ENCODE measurements around the gene PLXNA4. TPM values are rescaled to one million over a fixed set of nuclear protein-coding genes. Genes with fewer than 3 reads are reported as not detected.

PLXNA4 gene
- total and polyA plus RNA-seq, 2 donors from 2014 or later: 0.17 to 3.5 TPM

DNA sequence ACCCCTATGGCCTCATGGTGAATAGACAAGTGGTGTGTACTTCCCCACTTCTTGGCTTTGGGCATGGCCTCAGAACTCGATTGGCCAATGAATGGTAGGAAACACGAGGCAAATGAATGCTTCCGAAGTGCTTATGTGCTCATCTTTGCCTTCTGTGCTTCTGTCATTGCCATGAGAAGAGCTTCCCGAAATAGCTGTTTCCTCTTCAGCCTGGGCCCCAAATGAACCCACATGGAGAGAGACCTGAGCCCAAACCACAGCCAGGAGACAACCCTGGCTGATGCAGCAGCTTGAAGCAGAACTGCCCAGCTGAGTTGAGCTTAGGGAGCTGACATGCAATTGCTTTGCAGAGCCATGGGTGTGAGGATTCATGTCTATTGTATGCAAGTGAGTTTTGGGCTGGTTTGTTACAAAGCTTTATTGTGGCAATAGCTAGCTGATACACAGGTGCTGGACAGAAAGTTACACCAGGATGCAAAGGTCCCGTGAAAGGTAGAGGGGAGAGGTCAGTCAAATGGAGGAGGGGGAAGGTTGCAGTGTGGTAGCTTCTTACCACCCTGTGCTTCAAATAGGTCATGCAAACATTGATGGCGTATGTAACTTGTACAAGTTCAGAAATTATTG is 328.2 kb downstream of the PLXNA4 start:
- Histone ChIP-seq H3K27ac (ENCODE audit: low read depth in 2 of 2, low read length in 2 of 2) (no peak overlapping the region), H3K9me3 (ENCODE audit: control insufficient read depth in 2 of 3, insufficient read depth in 1 of 3, low read length in 3 of 3) (peaks cover 0 to 5% (median 0%) of the 10 kb centered on the region in 3 donors), H3K36me3 (ENCODE audit: control insufficient read depth in 2 of 3, insufficient read depth in 3 of 3, low read length in 3 of 3) (no peaks in the 10 kb centered on the region), H3K27me3 (ENCODE audit: control insufficient read depth, insufficient read depth, low read length) (no peaks in the 10 kb centered on the region), H3K9ac (ENCODE audit: low read length in 3 of 3) (no peak overlapping the region), H3K4me3 (ENCODE audit: low read length in 3 of 3) (no peak overlapping the region), H3K4me1 (ENCODE audit: control insufficient read depth in 2 of 3, insufficient read depth in 2 of 3, low read depth in 1 of 3, low read length in 3 of 3) (peaks cover 0 to 6% (median 3%) of the 10 kb centered on the region in 3 donors)
- DNase-seq (no peak), FAIRE-seq (no peak)
- TF ChIP-seq, protein P1, sequence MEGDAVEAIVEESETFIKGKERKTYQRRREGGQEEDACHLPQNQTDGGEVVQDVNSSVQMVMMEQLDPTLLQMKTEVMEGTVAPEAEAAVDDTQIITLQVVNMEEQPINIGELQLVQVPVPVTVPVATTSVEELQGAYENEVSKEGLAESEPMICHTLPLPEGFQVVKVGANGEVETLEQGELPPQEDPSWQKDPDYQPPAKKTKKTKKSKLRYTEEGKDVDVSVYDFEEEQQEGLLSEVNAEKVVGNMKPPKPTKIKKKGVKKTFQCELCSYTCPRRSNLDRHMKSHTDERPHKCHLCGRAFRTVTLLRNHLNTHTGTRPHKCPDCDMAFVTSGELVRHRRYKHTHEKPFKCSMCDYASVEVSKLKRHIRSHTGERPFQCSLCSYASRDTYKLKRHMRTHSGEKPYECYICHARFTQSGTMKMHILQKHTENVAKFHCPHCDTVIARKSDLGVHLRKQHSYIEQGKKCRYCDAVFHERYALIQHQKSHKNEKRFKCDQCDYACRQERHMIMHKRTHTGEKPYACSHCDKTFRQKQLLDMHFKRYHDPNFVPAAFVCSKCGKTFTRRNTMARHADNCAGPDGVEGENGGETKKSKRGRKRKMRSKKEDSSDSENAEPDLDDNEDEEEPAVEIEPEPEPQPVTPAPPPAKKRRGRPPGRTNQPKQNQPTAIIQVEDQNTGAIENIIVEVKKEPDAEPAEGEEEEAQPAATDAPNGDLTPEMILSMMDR (IDR thresholded peaks at IDR 0.05; ENCODE audit: borderline replicate concordance, extremely low read depth, insufficient read depth): no peak
- intact Hi-C loops (cut with DNase I): no loop called here

DNA sequence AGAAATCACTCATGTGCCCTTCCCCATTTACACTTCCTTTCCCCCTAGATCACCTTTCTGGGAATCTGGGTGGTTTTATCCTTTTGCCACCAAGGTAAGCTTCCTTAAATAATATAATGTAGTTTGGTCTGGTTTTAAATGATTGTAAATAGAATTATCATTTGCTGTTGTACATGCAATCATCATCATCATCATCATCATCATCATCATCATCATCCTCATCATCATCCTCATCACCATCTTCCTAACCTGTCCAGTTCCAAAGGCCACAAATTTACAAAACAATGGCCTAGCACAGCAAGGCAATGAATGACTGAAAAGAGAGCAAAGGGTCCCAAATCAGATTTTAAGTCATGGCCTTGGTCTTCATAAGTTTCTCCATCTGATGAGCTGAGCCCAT is 329.7 kb downstream of the PLXNA4 start:
- no peak for DNase-seq
- no peak overlapping the region for H3K4me3 ChIP-seq (ENCODE audit: low read length in 3 of 3)
- FAIRE-seq: no peak
- H3K36me3 ChIP-seq (ENCODE audit: control insufficient read depth in 2 of 3, insufficient read depth in 3 of 3, low read length in 3 of 3): no peaks in the 10 kb centered on the region
- H3K9me3 ChIP-seq (ENCODE audit: control insufficient read depth in 2 of 3, insufficient read depth in 1 of 3, low read length in 3 of 3): peaks cover 0 to 5% (median 0%) of the 10 kb centered on the region in 3 donors
- TF ChIP-seq, protein P1 (IDR thresholded peaks at IDR 0.05; ENCODE audit: borderline replicate concordance, extremely low read depth, insufficient read depth): no peak
- H3K27ac ChIP-seq (ENCODE audit: low read depth in 2 of 2, low read length in 2 of 2): no peak overlapping the region
- intact Hi-C loops (cut with DNase I): no loop called here
- H3K27me3 ChIP-seq (ENCODE audit: control insufficient read depth, insufficient read depth, low read length): no peaks in the 10 kb centered on the region
- H3K4me1 ChIP-seq (ENCODE audit: control insufficient read depth in 2 of 3, insufficient read depth in 2 of 3, low read depth in 1 of 3, low read length in 3 of 3): peaks cover 3 to 6% (median 6%) of the 10 kb centered on the region in 3 donors
- H3K9ac ChIP-seq (ENCODE audit: low read length in 3 of 3): no peak overlapping the region

DNA sequence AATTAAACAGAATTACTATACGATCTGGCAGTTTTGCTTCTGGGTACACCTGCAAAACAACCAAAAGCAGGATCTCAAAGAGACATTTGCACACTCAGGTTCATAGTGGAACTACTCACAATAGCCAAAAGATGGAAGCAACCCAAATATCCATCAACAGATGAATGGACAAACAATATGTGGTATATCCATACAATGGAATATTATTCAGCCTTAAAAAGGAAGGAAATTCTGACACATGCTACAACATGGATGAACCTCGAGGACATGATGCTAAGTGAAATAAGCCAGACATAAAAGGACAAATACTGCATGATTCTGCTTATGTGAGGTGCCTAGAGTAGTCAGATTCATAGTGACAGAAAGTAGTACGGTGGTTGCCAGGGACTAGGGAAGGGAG is 330.7 kb downstream of the PLXNA4 start:
- FAIRE-seq (no peak), DNase-seq (no peak)
- intact Hi-C loops (cut with DNase I): no loop called here
- no peak overlapping the region for H3K27ac ChIP-seq (ENCODE audit: low read depth in 2 of 2, low read length in 2 of 2)
- H3K4me1 ChIP-seq (ENCODE audit: control insufficient read depth in 2 of 3, insufficient read depth in 2 of 3, low read depth in 1 of 3, low read length in 3 of 3): peaks cover 3 to 6% (median 3%) of the 10 kb centered on the region in 3 donors
- no peak overlapping the region for H3K9ac ChIP-seq (ENCODE audit: low read length in 3 of 3)
- peaks cover 0 to 5% (median 0%) of the 10 kb centered on the region in 3 donors for H3K9me3 ChIP-seq (ENCODE audit: control insufficient read depth in 2 of 3, insufficient read depth in 1 of 3, low read length in 3 of 3)
- no peaks in the 10 kb centered on the region for H3K36me3 ChIP-seq (ENCODE audit: control insufficient read depth in 2 of 3, insufficient read depth in 3 of 3, low read length in 3 of 3)
- no peaks in the 10 kb centered on the region for H3K27me3 ChIP-seq (ENCODE audit: control insufficient read depth, insufficient read depth, low read length)
- no peak overlapping the region for H3K4me3 ChIP-seq (ENCODE audit: low read length in 3 of 3)
- TF ChIP-seq, protein P1 (IDR thresholded peaks at IDR 0.05; ENCODE audit: borderline replicate concordance, extremely low read depth, insufficient read depth): no peak
